HG03025 (cell line): ENCODE results near the gene HIVEP1.
"Not testable (repeated sequence)": the region's sequence is repeated elsewhere in the genome, so short reads cannot be mapped to it uniquely, and the experiment has no call there.

Experiments used
- ATAC-seq: cut with Tn5 transposase; IDR thresholded peaks from one replicate; pipeline ENCODE4 v1.9.1; 2021; ENCODE audit warnings: mild to moderate bottlenecking, moderate library complexity; ENCODE audit not compliant: unreplicated experiment, low FRiP score

HIVEP1 gene

GRCh38 chr6:12148317-12148801, 136.2 kb downstream of the HIVEP1 start:
- ATAC-seq, result no peak

GRCh38 chr6:12148841-12149240, 136.7 kb downstream of the HIVEP1 start:
- no peak for ATAC-seq

DNA sequence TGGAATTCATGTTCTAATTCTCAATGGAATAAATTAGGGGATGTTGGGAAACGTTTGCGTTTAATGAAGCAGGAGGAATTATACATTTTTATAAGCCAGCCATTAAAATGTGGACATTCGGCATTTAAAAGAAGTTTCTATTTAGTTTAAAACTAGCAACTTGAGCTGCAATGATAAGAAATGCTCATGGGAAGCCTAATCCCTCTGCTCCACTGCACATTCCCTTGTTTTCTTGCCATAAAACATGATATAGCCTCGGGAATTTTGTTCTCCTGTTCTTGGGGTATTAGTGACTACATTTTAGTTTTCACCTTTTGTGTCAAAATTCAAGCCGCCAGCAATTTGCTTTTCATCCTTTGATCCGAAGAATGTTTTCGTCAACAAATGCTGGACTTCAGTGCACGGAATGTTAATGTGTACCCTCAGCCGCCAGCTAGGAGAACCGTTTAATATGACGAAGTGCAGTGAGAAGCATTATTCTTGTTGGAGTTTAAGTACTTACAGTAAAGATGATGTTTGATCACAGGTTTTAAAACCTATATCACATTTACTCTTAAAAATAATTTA, 137.9 kb downstream of the HIVEP1 start:
- no peak for ATAC-seq

- no peak for ATAC-seq
Measured at GRCh38 chr6:12150812-12151432, 138.8 kb downstream of the HIVEP1 start.

- no peak for ATAC-seq
Measured at GRCh38 chr6:12151433-12151820, 139.3 kb downstream of the HIVEP1 start.

DNA sequence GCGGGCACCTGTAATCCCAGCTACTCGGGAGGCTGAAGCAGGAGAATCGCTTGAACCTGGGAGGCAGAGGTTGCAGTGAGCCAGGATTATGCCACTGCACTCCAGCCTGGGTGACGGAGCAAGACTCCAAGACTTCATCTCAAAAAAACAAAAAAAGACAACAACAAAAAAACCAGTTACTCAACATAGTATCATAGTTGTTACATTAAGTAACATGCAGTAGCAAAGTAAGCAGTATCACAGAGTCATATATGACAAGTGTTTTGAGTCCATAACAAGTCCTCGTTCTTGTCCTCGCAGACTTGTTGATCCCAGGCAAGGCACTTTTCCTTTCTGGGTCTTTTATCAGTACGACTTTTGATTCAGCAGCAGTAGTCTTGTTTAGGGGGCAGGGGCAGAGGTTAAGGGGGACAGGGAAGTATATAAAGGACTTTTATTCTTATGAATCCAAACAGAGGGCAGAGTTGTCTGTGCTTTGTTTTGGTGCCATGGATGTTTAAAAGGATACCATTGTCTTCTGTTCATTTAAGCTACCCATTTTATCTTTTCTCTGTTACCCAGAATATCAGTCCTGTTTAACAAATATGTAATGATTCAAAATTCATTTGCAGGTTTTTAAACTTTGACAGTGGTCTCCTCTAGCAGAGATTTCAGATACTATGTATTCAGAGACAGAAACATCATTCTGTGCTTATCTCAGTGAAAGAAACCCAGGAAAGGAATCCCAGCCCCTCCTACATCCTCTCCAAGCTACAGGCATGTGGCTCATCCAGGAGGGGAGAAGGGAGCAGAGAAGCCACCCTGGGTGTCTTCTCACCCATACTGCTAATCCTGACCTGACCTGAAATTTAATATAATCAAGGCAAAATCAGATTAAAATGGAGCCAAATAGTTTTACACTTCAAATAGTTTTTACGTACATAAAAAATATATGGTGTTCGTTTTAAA, 140.2 kb downstream of the HIVEP1 start:
- ATAC-seq, result no peak

GRCh38 chr6:12155769-12156168, 143.7 kb downstream of the HIVEP1 start:
- ATAC-seq, result not testable (repeated sequence)

DNA sequence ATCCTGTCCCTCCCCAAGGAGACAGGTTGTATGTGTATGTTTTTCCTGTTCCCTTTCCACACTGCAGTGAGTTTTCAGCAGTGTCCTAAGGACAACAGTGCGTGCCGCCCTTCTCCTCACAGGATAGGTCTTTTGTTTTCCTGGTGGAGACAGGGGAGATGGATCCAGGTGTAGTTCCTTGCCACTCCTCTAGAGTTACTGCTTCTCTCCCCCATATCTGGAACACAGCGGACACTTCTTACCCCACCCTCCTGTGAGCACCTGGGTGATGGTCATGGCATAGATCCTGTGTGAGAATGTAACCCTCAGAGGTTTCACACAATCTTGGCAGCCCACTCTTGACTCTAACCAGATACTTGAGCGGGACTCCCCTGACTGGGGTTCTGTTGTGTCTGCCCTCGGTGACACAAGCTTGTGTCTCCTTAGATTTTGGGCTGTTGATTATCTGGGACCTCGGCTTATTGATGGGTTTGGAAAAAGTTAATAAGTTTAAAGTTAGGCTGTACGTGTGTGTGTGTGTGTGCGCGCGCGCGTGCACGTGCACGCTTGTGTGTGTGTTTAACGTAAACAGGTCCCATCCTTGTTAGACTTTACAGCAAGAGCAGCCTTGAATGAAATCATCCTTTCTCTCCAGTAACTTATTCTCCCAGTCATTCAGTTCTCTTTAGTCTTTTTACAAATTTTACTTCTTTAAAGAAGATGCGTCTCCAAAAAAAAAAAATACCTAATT, 146.7 kb downstream of the HIVEP1 start:
- ATAC-seq, result no peak

DNA sequence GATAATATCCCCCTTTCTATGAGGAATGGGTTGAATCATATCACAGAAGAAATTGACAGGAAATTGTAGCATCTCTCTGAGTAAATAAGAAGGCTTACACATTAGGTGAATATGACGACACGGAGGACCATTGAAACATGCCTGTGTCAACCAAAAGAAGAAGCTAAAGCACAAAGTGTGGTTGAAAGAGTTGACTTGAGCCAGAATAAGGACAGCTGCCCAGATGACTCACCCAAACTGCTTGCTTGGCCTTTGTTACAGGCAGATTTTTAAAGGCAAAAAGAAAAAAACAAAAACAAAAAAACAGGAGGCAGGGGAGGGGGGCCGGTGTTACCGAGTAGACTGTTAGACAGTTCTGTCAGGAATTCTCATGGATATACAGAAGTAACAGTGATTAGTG, 148.2 kb downstream of the HIVEP1 start:
- ATAC-seq, result no peak

DNA sequence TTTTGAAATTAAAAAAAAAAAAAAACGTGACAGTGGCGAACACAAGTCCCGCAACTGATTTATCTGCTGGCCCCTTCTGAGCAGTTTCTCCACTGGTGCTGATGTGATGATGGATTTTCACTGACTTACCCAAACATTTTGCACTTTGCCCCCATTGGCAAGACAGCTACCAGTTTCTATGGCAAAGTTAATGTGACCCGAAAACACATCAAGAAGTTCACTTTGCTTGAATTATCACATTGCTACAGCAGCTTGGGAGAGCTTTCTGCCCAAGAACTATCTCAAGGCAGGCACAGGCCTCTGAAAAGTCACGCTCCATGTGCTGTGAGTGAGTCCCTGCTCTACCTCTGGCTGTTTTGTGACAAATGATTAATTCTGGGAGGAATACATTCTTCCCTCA, 150.1 kb downstream of the HIVEP1 start:
- no peak for ATAC-seq

- ATAC-seq, result no peak
Measured at GRCh38 chr6:12163149-12163548, 151.0 kb downstream of the HIVEP1 start.

DNA sequence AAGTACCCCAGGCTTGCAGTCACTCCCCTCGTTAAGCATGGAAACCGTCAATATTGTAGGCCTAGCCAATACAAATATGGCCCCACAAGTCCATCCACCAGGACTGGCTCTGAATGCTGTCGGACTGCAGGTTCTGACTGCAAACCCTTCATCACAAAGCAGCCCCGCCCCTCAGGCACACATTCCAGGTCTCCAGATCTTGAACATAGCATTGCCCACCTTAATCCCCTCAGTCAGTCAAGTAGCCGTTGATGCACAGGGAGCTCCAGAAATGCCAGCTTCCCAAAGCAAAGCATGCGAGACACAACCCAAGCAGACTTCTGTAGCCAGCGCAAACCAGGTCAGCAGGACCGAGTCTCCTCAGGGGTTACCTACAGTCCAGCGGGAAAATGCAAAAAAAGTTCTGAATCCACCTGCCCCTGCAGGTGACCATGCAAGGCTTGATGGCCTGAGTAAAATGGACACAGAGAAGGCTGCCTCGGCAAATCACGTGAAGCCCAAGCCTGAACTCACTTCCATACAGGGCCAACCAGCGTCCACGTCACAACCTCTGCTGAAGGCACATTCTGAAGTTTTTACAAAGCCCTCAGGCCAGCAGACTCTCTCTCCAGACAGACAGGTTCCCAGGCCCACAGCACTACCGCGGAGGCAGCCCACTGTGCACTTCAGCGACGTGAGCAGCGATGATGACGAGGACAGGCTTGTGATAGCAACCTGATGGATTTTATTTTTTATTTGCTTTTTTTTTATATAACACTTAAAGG, 151.8 kb downstream of the HIVEP1 start:
- no peak for ATAC-seq

GRCh38 chr6:12164508-12164770, 152.3 kb downstream of the HIVEP1 start:
- no peak for ATAC-seq

DNA sequence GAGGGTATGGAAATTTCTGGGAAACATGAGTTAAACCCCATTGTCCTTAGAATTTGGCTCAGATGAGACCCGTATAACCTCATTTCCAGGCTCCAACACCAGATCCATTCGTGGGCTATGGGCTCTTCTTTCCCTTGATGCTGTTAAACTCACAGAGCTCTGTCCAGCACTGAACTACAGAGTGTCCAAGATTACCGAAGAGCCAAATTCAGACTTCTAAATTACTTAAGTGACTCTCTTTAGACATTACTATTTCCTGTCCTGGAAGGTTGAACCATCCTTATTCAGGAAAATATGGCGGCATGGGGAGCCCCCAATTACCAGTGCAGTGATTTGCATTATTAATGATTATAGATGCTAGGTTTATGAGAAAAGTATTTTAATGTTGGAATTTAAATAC, 153.2 kb downstream of the HIVEP1 start:
- no peak for ATAC-seq

DNA sequence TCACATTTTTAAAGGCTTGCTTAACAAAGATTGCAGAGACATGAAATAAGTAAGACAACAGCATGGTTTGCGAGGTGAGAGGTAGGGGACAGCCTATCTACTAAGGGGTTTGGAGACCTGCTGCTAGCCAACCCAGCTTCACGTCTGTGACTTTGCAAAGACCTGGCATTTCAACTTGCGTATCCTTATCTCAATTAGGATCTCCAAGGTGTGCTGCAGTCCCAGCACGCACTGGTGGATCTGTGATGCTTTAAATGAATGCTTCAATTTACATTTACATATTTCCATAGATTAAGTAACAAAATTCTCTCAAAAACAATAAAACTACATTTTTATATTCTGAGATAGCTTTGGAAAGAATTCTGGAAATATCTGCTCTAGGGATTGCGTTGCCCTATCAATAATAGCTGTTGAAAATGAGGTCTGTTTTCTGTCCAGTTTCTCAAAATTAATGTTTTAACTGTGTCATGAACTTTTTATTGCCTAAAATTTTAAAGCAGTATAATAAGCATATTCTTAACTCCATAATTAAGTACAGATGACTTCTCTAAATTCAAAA, 153.7 kb downstream of the HIVEP1 start:
- ATAC-seq, result no peak

DNA sequence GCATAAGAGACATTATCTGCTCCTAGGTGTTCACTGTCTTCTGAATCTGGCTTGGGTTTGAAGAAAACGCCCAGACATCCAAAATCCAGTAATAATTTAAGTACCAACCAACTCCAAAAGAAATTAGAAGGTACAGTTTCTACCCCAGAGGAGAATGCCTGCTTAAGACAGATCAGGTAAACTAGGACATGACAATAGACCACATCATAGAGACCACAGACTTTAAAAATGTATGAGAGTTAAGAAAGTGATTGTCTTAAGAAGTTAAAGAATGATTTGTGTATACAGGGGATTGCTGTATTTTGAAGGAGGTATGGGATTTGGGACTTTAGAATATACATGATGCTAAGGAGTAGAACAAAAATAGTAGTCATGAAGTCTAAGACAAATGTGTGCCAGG, 157.3 kb downstream of the HIVEP1 start:
- ATAC-seq, result no peak

- ATAC-seq, result no peak
Measured at GRCh38 chr6:12170351-12171092, 158.4 kb downstream of the HIVEP1 start.

DNA sequence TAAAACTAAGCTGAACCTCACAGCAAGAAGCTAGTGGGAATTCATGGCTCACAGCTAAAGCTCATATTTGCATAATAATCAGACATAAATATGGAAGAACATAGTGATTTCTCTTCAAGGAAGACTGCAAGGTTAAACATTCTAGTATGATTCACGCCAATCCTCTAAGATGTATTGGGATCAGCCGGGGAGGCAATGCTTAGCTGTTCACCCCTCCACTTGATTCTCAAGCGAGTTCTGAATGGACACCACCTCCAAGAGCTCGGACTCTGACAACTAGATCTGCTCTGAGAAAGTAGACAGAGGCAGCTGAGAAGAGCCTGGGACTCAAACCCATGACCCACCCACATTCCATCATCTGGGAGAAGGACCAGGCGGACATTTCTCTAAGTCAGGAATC, 159.6 kb downstream of the HIVEP1 start:
- ATAC-seq, result no peak

DNA sequence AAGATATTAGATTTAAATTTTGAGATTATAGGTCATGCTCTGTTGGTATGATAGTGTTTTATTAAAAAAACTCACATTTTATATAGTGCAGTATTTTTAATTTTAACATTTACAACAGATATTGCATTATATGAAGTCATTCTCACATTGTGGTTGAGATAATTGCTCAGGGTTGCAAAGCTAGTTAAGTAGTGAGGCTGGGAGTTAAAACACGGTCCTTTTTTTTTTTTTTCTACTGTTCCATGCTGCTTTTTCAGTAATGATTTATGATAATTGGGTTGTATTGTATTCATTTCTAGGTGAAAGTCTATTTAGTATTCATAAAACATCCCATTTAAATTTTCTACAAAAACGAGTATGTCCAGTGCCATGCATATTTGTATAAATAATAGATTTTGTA, 160.5 kb downstream of the HIVEP1 start:
- no peak for ATAC-seq
